ENCODE measurements around the gene BBOX1. TPM values are rescaled to one million over a fixed set of nuclear protein-coding genes. Genes with fewer than 3 reads are reported as not detected.

Gene BBOX1, protein sequence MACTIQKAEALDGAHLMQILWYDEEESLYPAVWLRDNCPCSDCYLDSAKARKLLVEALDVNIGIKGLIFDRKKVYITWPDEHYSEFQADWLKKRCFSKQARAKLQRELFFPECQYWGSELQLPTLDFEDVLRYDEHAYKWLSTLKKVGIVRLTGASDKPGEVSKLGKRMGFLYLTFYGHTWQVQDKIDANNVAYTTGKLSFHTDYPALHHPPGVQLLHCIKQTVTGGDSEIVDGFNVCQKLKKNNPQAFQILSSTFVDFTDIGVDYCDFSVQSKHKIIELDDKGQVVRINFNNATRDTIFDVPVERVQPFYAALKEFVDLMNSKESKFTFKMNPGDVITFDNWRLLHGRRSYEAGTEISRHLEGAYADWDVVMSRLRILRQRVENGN
- not detected in 2 replicates for total RNA-seq
- long read RNA-seq: 0 reads

- Mint-ChIP-seq H3K27me3 (no peaks in the 10 kb centered on the region), H3K4me1 (ENCODE audit: low read depth) (no peaks in the 10 kb centered on the region), H3K36me3 (ENCODE audit: insufficient read depth) (peaks cover 4% of the 10 kb centered on the region), H3K4me3 (ENCODE audit: low read depth) (no peak within 1 kb of the TSS), H3K9me3 (ENCODE audit: low read depth) (peaks cover 40% of the 10 kb centered on the region), H3K27ac (no peak within 1 kb of the TSS)
- DNase-seq (ENCODE audit: low spot score, unreplicated experiment): no peak
- TF ChIP-seq, protein P1, sequence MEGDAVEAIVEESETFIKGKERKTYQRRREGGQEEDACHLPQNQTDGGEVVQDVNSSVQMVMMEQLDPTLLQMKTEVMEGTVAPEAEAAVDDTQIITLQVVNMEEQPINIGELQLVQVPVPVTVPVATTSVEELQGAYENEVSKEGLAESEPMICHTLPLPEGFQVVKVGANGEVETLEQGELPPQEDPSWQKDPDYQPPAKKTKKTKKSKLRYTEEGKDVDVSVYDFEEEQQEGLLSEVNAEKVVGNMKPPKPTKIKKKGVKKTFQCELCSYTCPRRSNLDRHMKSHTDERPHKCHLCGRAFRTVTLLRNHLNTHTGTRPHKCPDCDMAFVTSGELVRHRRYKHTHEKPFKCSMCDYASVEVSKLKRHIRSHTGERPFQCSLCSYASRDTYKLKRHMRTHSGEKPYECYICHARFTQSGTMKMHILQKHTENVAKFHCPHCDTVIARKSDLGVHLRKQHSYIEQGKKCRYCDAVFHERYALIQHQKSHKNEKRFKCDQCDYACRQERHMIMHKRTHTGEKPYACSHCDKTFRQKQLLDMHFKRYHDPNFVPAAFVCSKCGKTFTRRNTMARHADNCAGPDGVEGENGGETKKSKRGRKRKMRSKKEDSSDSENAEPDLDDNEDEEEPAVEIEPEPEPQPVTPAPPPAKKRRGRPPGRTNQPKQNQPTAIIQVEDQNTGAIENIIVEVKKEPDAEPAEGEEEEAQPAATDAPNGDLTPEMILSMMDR (IDR thresholded peaks at IDR 0.05; ENCODE audit: unreplicated experiment): no peak
These were observed at the start of gene BBOX1 for GRCh38 chr11:27040302-27041115. TSS of gene BBOX1 (plus strand) at chr11:27040815. CDS start at chr11:27055431, 14,616 bp downstream.

DNA sequence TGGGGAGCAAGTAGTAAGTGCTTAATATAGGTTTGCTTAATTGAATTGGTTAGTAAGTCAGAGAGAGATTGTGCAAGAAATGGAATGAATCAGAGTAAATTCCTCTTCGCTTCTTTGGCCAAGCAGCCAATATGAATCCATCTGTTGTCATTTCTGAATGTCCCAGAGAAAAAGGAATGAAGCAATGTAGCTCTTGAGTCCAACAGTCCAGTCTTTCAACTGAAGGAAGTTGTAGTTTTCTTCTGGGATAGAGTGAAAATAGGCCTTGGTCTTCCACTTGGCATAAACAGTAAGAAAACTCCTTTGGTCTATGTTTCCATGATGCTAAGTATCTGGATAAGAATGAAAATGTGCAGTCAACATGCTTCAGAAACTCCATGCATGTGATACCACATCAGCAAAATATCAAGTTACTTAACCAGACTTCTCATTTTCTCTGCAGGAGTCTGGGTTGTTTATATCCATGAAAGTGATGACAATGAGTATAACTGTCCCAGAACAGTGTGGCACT lies 48.5 kb upstream of the BBOX1 start:
- DNase-seq (ENCODE audit: low spot score, unreplicated experiment): no peak
- TF ChIP-seq, protein P1 (IDR thresholded peaks at IDR 0.05; ENCODE audit: unreplicated experiment): no peak
- no peak overlapping the region for H3K27ac Mint-ChIP-seq
- peaks cover 2% of the 10 kb centered on the region for H3K4me1 Mint-ChIP-seq (ENCODE audit: low read depth)
- no peak overlapping the region for H3K4me3 Mint-ChIP-seq (ENCODE audit: low read depth)
- no peaks in the 10 kb centered on the region for H3K9me3 Mint-ChIP-seq (ENCODE audit: low read depth)
- H3K36me3 Mint-ChIP-seq (ENCODE audit: insufficient read depth): no peaks in the 10 kb centered on the region
- peaks cover 20% of the 10 kb centered on the region for H3K27me3 Mint-ChIP-seq

DNA sequence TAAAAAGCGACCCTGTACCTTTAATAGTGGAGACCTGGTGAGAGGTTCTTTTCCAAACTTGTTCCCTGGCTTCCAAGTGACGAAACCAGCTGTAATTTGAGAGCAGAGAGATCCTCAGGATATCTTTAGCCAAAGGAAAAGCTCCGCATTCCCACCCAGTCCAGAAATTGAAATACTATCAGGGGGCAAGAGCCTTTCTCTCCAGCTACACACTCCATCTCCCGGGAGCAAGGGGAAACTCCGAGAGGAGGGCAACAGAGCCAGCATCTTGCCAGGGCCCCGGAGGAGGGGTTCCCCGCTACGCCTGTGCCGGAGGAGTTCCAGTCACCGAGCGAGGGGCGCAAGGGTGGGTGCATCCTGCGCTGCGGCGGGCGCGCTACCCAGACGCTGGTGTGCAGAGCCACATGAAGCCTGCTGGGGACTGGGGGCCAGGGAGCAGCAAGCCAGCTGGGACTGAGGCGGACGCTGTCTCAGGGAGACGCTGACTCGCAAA lies 46.6 kb upstream of the BBOX1 start, which contains the start of gene FIBIN:
Gene FIBIN, plus strand, starts transcription at position 148 of the 493 bp plus-strand sequence. CDS start 415 bp downstream, outside the sequence.
- Mint-ChIP-seq H3K4me3 (ENCODE audit: low read depth) (peak within 1 kb of the TSS; percentile 59), H3K27ac (no peak within 1 kb of the TSS), H3K36me3 (ENCODE audit: insufficient read depth) (no peaks in the 10 kb centered on the region), H3K4me1 (ENCODE audit: low read depth) (peaks cover 2% of the 10 kb centered on the region), H3K27me3 (peaks cover 16% of the 10 kb centered on the region), H3K9me3 (ENCODE audit: low read depth) (no peaks in the 10 kb centered on the region)
- TF ChIP-seq, protein P1 (IDR thresholded peaks at IDR 0.05; ENCODE audit: unreplicated experiment): no peak
- no peak for DNase-seq (ENCODE audit: low spot score, unreplicated experiment)

DNA sequence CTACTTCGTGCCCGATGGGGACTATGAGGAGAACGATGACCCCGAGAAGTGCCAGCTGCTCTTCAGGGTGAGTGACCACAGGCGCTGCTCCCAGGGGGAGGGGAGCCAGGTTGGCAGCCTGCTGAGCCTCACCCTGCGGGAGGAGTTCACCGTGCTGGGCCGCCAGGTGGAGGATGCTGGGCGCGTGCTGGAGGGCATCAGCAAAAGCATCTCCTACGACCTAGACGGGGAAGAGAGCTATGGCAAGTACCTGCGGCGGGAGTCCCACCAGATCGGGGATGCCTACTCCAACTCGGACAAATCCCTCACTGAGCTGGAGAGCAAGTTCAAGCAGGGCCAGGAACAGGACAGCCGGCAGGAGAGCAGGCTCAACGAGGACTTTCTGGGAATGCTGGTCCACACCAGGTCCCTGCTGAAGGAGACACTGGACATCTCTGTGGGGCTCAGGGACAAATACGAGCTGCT lies 46.0 kb upstream of the BBOX1 start:
- Mint-ChIP-seq H3K4me1 (ENCODE audit: low read depth) (peaks cover 2% of the 10 kb centered on the region), H3K4me3 (ENCODE audit: low read depth) (peak overlapping the region; percentile 45), H3K36me3 (ENCODE audit: insufficient read depth) (no peaks in the 10 kb centered on the region), H3K27ac (no peak overlapping the region), H3K9me3 (ENCODE audit: low read depth) (no peaks in the 10 kb centered on the region), H3K27me3 (peaks cover 16% of the 10 kb centered on the region)
- TF ChIP-seq, protein P1 (IDR thresholded peaks at IDR 0.05; ENCODE audit: unreplicated experiment): no peak
- no peak for DNase-seq (ENCODE audit: low spot score, unreplicated experiment)

Measured in progenitor cell of endocrine pancreas (in vitro differentiated cells).